DOHH2 (cell line): ENCODE measurements around the gene LYPD6B.

Source experiments
- CTCF ChIP-seq: fragments of 200-600 bp; sonication (generic); IDR thresholded peaks from one replicate; pipeline ENCODE4 v1.5.1; 2014; ENCODE audit warnings: antibody characterized with exemption, mild to moderate bottlenecking, low read depth, low read length; ENCODE audit not compliant: poor library complexity, severe bottlenecking
- EZH2phosphoT487 ChIP-seq: fragments of 200-600 bp; sonication (generic); IDR thresholded peaks from 2 replicates; pipeline ENCODE4 v1.6.1; 2017; ENCODE audit warnings: borderline replicate concordance, mild to moderate bottlenecking, antibody characterized with exemption, low read length, moderate library complexity, mixed read lengths

- TF ChIP-seq CTCF (no peak), EZH2phosphoT487 (no peak)
These were observed 122.3 kb downstream of the LYPD6B start for GRCh38 chr2:149160701-149161217.
